ENCODE data around the gene ACSS3. TPM values are rescaled to one million over a fixed set of nuclear protein-coding genes. Genes with fewer than 3 reads are reported as not detected.

The ACSS3 gene
- total RNA-seq, 6 donors from 2014 or later: 23.5 to 61.8 (median 26.0) TPM

DNA sequence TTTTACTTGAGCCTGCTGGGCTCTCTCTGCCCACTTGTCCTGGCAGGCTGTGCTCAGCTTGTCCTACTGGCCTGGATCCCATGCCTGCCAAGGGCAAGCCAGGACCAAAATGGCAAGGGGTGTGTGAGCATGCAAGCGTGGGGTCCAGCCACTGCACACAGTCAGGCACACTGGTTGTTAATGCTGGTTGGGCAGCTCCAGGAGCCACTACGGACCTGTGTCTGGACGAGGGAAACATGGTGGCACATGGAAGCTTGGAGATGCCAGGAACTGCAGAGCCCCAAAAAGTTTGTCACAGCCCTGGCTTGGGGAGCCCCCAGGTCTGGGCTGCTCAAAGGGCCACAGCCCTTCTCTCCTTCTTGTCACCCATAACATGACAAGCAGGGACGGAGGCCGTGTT lies 83.8 kb downstream of the ACSS3 start:
- TF ChIP-seq EP300 (IDR thresholded peaks at IDR 0.05): no peak
- ATAC-seq (ENCODE audit: low FRiP score in 2 of 2): peak in 1 of 2 donors; percentile 8
- no peak overlapping the region for H3K4me3 ChIP-seq
- H3K27me3 ChIP-seq: no peaks in the 10 kb centered on the region
- no peak overlapping the region for H3K27ac ChIP-seq
- H3K9me3 ChIP-seq: no peaks in the 10 kb centered on the region
- DNase-seq: no peak
- WGBS, 2 donors: 80 to 95% methylated on average over 4 to 5 of the region's 5 CpGs
- no peaks in the 10 kb centered on the region for H3K36me3 ChIP-seq
- H3K4me1 ChIP-seq: no peaks in the 10 kb centered on the region

- Histone ChIP-seq H3K36me3 (no peaks in the 10 kb centered on the region), H3K4me1 (no peaks in the 10 kb centered on the region), H3K9me3 (no peaks in the 10 kb centered on the region), H3K4me3 (no peak overlapping the region), H3K27me3 (no peaks in the 10 kb centered on the region), H3K27ac (no peak overlapping the region)
- TF ChIP-seq CTCF (IDR thresholded peaks at IDR 0.05): no peak
- TF ChIP-seq POLR2AphosphoS5 (IDR thresholded peaks at IDR 0.05): no peak
- TF ChIP-seq POLR2A (IDR thresholded peaks at IDR 0.05): no peak
- no peak for TF ChIP-seq EP300 (IDR thresholded peaks at IDR 0.05)
- 76 to 87% methylated on average over 3 to 4 of the region's 4 CpGs for WGBS, 2 donors
- DNase-seq (peak in 1 of 2 donors; percentile 22), ATAC-seq (ENCODE audit: low FRiP score in 2 of 2) (peak; percentile 22 to 24)
These were observed 84.7 kb downstream of the ACSS3 start for GRCh38 chr12:81162391-81163136.

- H3K27ac ChIP-seq: no peak overlapping the region
- H3K4me3 ChIP-seq: no peak overlapping the region
- H3K9me3 ChIP-seq: no peaks in the 10 kb centered on the region
- H3K4me1 ChIP-seq: no peaks in the 10 kb centered on the region
- no peak for DNase-seq
- TF ChIP-seq POLR2A (IDR thresholded peaks at IDR 0.05): no peak
- no peak for TF ChIP-seq POLR2AphosphoS5 (IDR thresholded peaks at IDR 0.05)
- no peak for ATAC-seq (ENCODE audit: low FRiP score in 2 of 2)
- no peaks in the 10 kb centered on the region for H3K36me3 ChIP-seq
- no peaks in the 10 kb centered on the region for H3K27me3 ChIP-seq
These were observed 86.9 kb downstream of the ACSS3 start for GRCh38 chr12:81164827-81165226.

DNA sequence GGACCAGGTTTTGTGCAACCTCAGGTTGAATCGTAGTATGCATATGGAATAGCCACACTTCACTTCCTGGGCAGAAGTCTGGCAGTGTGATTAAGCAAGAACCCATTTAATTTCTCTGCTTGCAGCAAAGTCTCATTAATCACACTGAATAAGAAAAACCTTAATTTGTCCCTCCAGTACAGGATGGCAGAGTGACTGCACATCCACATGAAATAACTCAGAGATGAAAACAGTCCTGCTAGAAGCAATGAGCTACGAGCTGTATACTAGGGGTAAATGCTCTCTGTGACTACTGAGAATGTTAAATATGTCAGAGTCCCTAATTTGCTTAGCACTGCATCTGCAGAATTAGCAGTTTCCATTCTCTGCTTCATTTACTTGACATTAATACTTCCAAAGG lies 88.9 kb downstream of the ACSS3 start:
- TF ChIP-seq POLR2AphosphoS5 (IDR thresholded peaks at IDR 0.05) (no peak), POLR2A (IDR thresholded peaks at IDR 0.05) (no peak), EP300 (IDR thresholded peaks at IDR 0.05) (no peak), CTCF (IDR thresholded peaks at IDR 0.05) (no peak)
- ATAC-seq (ENCODE audit: low FRiP score in 2 of 2) (no peak), DNase-seq (no peak)
- no peaks in the 10 kb centered on the region for H3K36me3 ChIP-seq
- no peaks in the 10 kb centered on the region for H3K9me3 ChIP-seq
- H3K27me3 ChIP-seq: no peaks in the 10 kb centered on the region
- 64 to 75% methylated on average over 2 of the region's 2 CpGs for WGBS, 2 donors
- no peak overlapping the region for H3K27ac ChIP-seq
- no peaks in the 10 kb centered on the region for H3K4me1 ChIP-seq
- no peak overlapping the region for H3K4me3 ChIP-seq

- no peak overlapping the region for H3K27ac ChIP-seq
- TF ChIP-seq CTCF (IDR thresholded peaks at IDR 0.05) (no peak), POLR2AphosphoS5 (IDR thresholded peaks at IDR 0.05) (no peak), POLR2A (IDR thresholded peaks at IDR 0.05) (no peak), EP300 (IDR thresholded peaks at IDR 0.05) (no peak)
- 57 to 83% methylated on average over 1 of the region's 1 CpG for WGBS, 2 donors
- no peaks in the 10 kb centered on the region for H3K36me3 ChIP-seq
- no peak overlapping the region for H3K4me3 ChIP-seq
- ATAC-seq (ENCODE audit: low FRiP score in 2 of 2): no peak
- no peaks in the 10 kb centered on the region for H3K9me3 ChIP-seq
- DNase-seq: no peak
- H3K4me1 ChIP-seq: no peaks in the 10 kb centered on the region
- no peaks in the 10 kb centered on the region for H3K27me3 ChIP-seq
These were observed 89.8 kb downstream of the ACSS3 start for GRCh38 chr12:81167694-81168093.

DNA sequence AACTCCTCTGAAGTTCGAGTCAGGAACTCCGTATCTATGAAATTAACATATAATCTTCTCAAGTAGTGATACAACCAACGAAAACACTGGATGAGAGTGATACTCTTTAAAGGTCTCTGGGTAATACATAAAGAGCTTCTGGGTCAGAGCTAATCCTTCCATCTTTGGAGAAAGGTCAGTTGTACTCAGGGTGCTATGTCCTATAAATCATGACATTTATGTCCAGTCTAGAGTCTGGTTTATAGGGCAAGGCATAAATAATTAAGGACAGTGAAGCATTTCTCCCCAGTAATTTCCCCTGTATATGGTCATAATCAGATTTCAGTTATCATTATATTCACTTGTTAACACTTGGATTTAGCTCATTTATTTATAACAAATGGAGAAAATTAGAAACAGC lies 90.6 kb downstream of the ACSS3 start:
- no peaks in the 10 kb centered on the region for H3K27me3 ChIP-seq
- no peaks in the 10 kb centered on the region for H3K4me1 ChIP-seq
- no peak for TF ChIP-seq EP300 (IDR thresholded peaks at IDR 0.05)
- TF ChIP-seq POLR2A (IDR thresholded peaks at IDR 0.05): no peak
- TF ChIP-seq CTCF (IDR thresholded peaks at IDR 0.05): no peak
- TF ChIP-seq POLR2AphosphoS5 (IDR thresholded peaks at IDR 0.05): no peak
- WGBS, 2 donors: 89 to 92% methylated on average over 3 of the region's 3 CpGs
- H3K36me3 ChIP-seq: no peaks in the 10 kb centered on the region
- ATAC-seq (ENCODE audit: low FRiP score in 2 of 2) (no peak), DNase-seq (no peak)
- H3K9me3 ChIP-seq: no peaks in the 10 kb centered on the region
- no peak overlapping the region for H3K4me3 ChIP-seq
- no peak overlapping the region for H3K27ac ChIP-seq
